GM23338 (cell line): Measurements from ENCODE around the gene GRID1. TPM values are rescaled to one million over a fixed set of nuclear protein-coding genes. Genes with fewer than 3 reads are reported as not detected.

Experiments
- ATAC-seq: fragments of 200-7000 bp; cut with Tn5 transposase; 3 replicates; pipeline ENCODE4 v1.9.1; 2020
- DNase-seq: peaks from one replicate; pipeline ENCODE4 v3.0.0-alpha.2; 2015; ENCODE audit warnings: low spot score
- H2AFZ ChIP-seq: fragments of 200-600 bp; sonication (generic); 2 replicates; pipeline ENCODE4 v1.8.0; 2016; ENCODE audit warnings: antibody characterized with exemption, mild to moderate bottlenecking, moderate library complexity
- H3F3A ChIP-seq: fragments of 200-600 bp; sonication (generic); replicated peaks from 2 replicates; pipeline ENCODE4 v1.8.0; 2017; ENCODE audit warnings: antibody characterized with exemption, mixed run types, low read depth
- H3K27ac ChIP-seq: fragments of 200-600 bp; sonication (generic); 2 replicates; pipeline ENCODE4 v1.6.1; 2016; ENCODE audit warnings: low read depth
- H3K27me3 ChIP-seq: fragments of 200-600 bp; sonication (generic); 2 replicates; pipeline ENCODE4 v1.8.0; 2016; ENCODE audit warnings: mild to moderate bottlenecking, mixed run types, moderate library complexity; ENCODE audit not compliant: insufficient read depth
- H3K36me3 ChIP-seq: fragments of 200-600 bp; sonication (generic); 2 replicates; pipeline ENCODE4 v1.8.0; 2016; ENCODE audit warnings: mild to moderate bottlenecking; ENCODE audit not compliant: insufficient read depth
- H3K4me1 ChIP-seq: fragments of 200-600 bp; sonication (generic); 2 replicates; pipeline ENCODE4 v1.8.0; 2016; ENCODE audit warnings: mild to moderate bottlenecking, moderate library complexity; ENCODE audit not compliant: insufficient read depth
- H3K4me2 ChIP-seq: fragments of 200-600 bp; sonication (generic); 2 replicates; pipeline ENCODE4 v1.7.1; 2017; ENCODE audit warnings: mixed run types
- H3K4me3 ChIP-seq: fragments of 200-600 bp; sonication (generic); 2 replicates; pipeline ENCODE4 v1.6.1; 2016; ENCODE audit warnings: mixed run types
- H3K79me2 ChIP-seq: fragments of 200-600 bp; sonication (generic); replicated peaks from 2 replicates; pipeline ENCODE4 v1.8.0; 2017; ENCODE audit warnings: mild to moderate bottlenecking; ENCODE audit not compliant: insufficient read depth
- H3K9me2 ChIP-seq: fragments of 200-600 bp; sonication (generic); 2 replicates; pipeline ENCODE4 v1.8.0; 2017; ENCODE audit not compliant: insufficient read depth
- H4K20me1 ChIP-seq: fragments of 200-600 bp; sonication (generic); replicated peaks from 2 replicates; pipeline ENCODE4 v1.8.0; 2017; ENCODE audit warnings: mild to moderate bottlenecking; ENCODE audit not compliant: insufficient read depth
- H3K27ac Mint-ChIP-seq: 2 replicates; pipeline ENCODE4 v1.8.0; 2020; ENCODE audit warnings: inconsistent platforms, mild to moderate bottlenecking, moderate library complexity, mixed read lengths
- H3K27me3 Mint-ChIP-seq: 3 replicates; pipeline ENCODE4 v1.8.0; 2022; ENCODE audit warnings: low read depth, mild to moderate bottlenecking, moderate library complexity, mixed read lengths, inconsistent platforms; ENCODE audit not compliant: insufficient read depth, poor library complexity
- H3K36me3 Mint-ChIP-seq: 3 replicates; pipeline ENCODE4 v1.8.0; 2021; ENCODE audit warnings: low read depth, mild to moderate bottlenecking, inconsistent platforms, moderate library complexity, mixed read lengths
- H3K4me1 Mint-ChIP-seq: 3 replicates; pipeline ENCODE4 v1.8.0; 2020; ENCODE audit warnings: mild to moderate bottlenecking, inconsistent platforms, mixed read lengths
- H3K4me3 Mint-ChIP-seq: 3 replicates; pipeline ENCODE4 v1.8.0; 2021; ENCODE audit warnings: moderate library complexity, mild to moderate bottlenecking, inconsistent platforms, mixed read lengths
- H3K9me3 Mint-ChIP-seq: 3 replicates; pipeline ENCODE4 v1.8.0; 2020; ENCODE audit warnings: moderate library complexity, mild to moderate bottlenecking, inconsistent platforms, mixed read lengths
- CREB1 ChIP-seq: fragments of 250-450 bp; sonication (Bioruptor Pico); IDR thresholded peaks from 2 replicates; pipeline ENCODE4 v1.5.0; 2020; ENCODE audit warnings: low read depth, mild to moderate bottlenecking, moderate library complexity
- CTCF ChIP-seq, 2 experiments: fragments of 200-600 bp in 1 of 2; sonication (generic) in 1 of 2; conservative IDR thresholded peaks; 2 replicates each; pipeline versions ENCODE4 v1.5.1 to v1.6.1; 2016 to 2017; ENCODE audit warnings: antibody characterized with exemption in 2 of 2, low read depth in 2 of 2, mild to moderate bottlenecking in 2 of 2, moderate library complexity in 1 of 2
- ETS1 ChIP-seq: IDR thresholded peaks from 2 replicates; pipeline ENCODE4 v1.6.1; 2016; ENCODE audit warnings: antibody characterized with exemption
- EZH2 ChIP-seq: fragments of 200-600 bp; sonication (generic); IDR thresholded peaks from one replicate; pipeline ENCODE4 v1.8.0; 2017; ENCODE audit warnings: antibody characterized with exemption, mild to moderate bottlenecking, low read depth; ENCODE audit not compliant: unreplicated experiment
- EZH2phosphoT487 ChIP-seq: fragments of 200-600 bp; sonication (generic); IDR thresholded peaks from one replicate; pipeline ENCODE4 v1.8.1; 2018; ENCODE audit warnings: antibody characterized with exemption; ENCODE audit not compliant: unreplicated experiment
- NANOG ChIP-seq: IDR thresholded peaks from 2 replicates; pipeline ENCODE4 v1.6.1; 2016; ENCODE audit warnings: antibody characterized with exemption, borderline replicate concordance
- POLR2AphosphoS5 ChIP-seq: IDR thresholded peaks from 2 replicates; pipeline ENCODE4 v1.6.1; 2016; ENCODE audit warnings: antibody characterized with exemption, low read depth
- REST ChIP-seq: IDR thresholded peaks from one replicate; pipeline ENCODE4 v1.6.1; 2018; ENCODE audit warnings: antibody characterized with exemption; ENCODE audit not compliant: unreplicated experiment
- STAT1 ChIP-seq: IDR thresholded peaks from one replicate; pipeline ENCODE4 v1.6.1; 2016; ENCODE audit warnings: antibody characterized with exemption; ENCODE audit not compliant: unreplicated experiment
- ZNF462 ChIP-seq: fragments of 250-450 bp; sonication (Bioruptor Pico); IDR thresholded peaks from 2 replicates; pipeline ENCODE4 v1.5.0; 2020; ENCODE audit warnings: mild to moderate bottlenecking, moderate library complexity
- polyA plus RNA-seq: library from polyadenylated mRNA; unstranded; fragments of >200 nt; fragmentation: Nextera tagmentation; extraction: Ambion mirVana; gene quantifications from 2 replicates; pipeline ENCODE4 v1.2.1, GENCODE V29; 2016
- total RNA-seq: library from RNA; depleted of rRNA; stranded (reverse); fragments of >200 nt; shearing (Covaris generic); gene quantifications from 2 replicates; pipeline ENCODE4 v1.2.3, GENCODE V29; 2014

Gene GRID1
- total and polyA plus RNA-seq, 2 experiments from 2014 or later, result 0.14 to 0.15 TPM

- Mint-ChIP-seq H3K4me1 (peaks cover 14% of the 10 kb centered on the region), H3K4me3 (no peak overlapping the region), H3K36me3 (peaks cover 4% of the 10 kb centered on the region; the same call in 2 of the 3 replicates), H3K9me3 (peaks cover 19% of the 10 kb centered on the region), H3K27me3 (peaks cover 7% of the 10 kb centered on the region), H3K27ac (no peak overlapping the region)
- H3K27ac ChIP-seq, result no peak overlapping the region
- TF ChIP-seq CREB1 (CRISPR knock-in tag), result no peak
- TF ChIP-seq STAT1, result no peak
- no peak for TF ChIP-seq REST
- H4K20me1 ChIP-seq, result no peaks in the 10 kb centered on the region
- H3K79me2 ChIP-seq, result no peaks in the 10 kb centered on the region
- H3F3A ChIP-seq, result no peaks in the 10 kb centered on the region
- no peaks in the 10 kb centered on the region for H3K27me3 ChIP-seq
- 0 out of 2 replicates have a peak, but pooled peaks cover 9% of the 10 kb centered on the region for H3K4me1 ChIP-seq
- H2AFZ ChIP-seq, result no peak overlapping the region
- no peak overlapping the region for H3K4me3 ChIP-seq
- ATAC-seq (no peak), DNase-seq (no peak)
- no peaks in the 10 kb centered on the region for H3K9me2 ChIP-seq
- no peak overlapping the region for H3K4me2 ChIP-seq
- H3K36me3 ChIP-seq, result no peaks in the 10 kb centered on the region
Measured at GRCh38 chr10:86251426-86251825, 115.2 kb downstream of the GRID1 start.

- Mint-ChIP-seq H3K4me3 (no peak overlapping the region), H3K4me1 (peaks cover 14% of the 10 kb centered on the region), H3K27me3 (peaks cover 7% of the 10 kb centered on the region), H3K36me3 (peaks cover 4% of the 10 kb centered on the region; the same call in 2 of the 3 replicates), H3K27ac (no peak overlapping the region), H3K9me3 (peaks cover 19% of the 10 kb centered on the region)
- H3K4me1 ChIP-seq, result 0 out of 2 replicates have a peak, but pooled peaks cover 9% of the 10 kb centered on the region
- H4K20me1 ChIP-seq, result no peaks in the 10 kb centered on the region
- H3K9me2 ChIP-seq, result no peaks in the 10 kb centered on the region
- DNase-seq (no peak), ATAC-seq (no peak)
- no peak overlapping the region for H3K4me2 ChIP-seq
- no peaks in the 10 kb centered on the region for H3F3A ChIP-seq
- no peaks in the 10 kb centered on the region for H3K27me3 ChIP-seq
- H3K27ac ChIP-seq, result no peak overlapping the region
- H3K79me2 ChIP-seq, result no peaks in the 10 kb centered on the region
- H2AFZ ChIP-seq, result no peak overlapping the region
- H3K4me3 ChIP-seq, result no peak overlapping the region
- no peaks in the 10 kb centered on the region for H3K36me3 ChIP-seq
- TF ChIP-seq STAT1, result no peak
- no peak for TF ChIP-seq EZH2
- TF ChIP-seq NANOG, result no peak
- TF ChIP-seq ZNF462 (CRISPR knock-in tag), result no peak
- no peak for TF ChIP-seq ETS1
- TF ChIP-seq CTCF (conservative IDR thresholded peaks at IDR 0.05; ENCODE audit: low read depth in 2 of 2), result no peak
- no peak for TF ChIP-seq POLR2AphosphoS5
- no peak for TF ChIP-seq EZH2phosphoT487
Measured at GRCh38 chr10:86250399-86250798, 116.2 kb downstream of the GRID1 start.
